K562 treated with DMSO at 1 percent for 4 hours (cell line): ENCODE data around the gene POLK. TPM values are rescaled to one million over a fixed set of nuclear protein-coding genes. Genes with fewer than 3 reads are reported as not detected.

Experiments used
- total RNA-seq: library from RNA; unstranded; fragments of 300-600 nt; gene quantifications from 2 replicates; pipeline ENCODE4 v1.2.3, GENCODE V29; 2022; ENCODE audit not compliant: insufficient read depth

Gene POLK
- 4.3 and 5.8 TPM in 2 replicates for total RNA-seq

GRCh38 chr5:75511435-75512382 lies at the start of gene POLK, which contains the start of gene CERT1:
Gene POLK, plus strand, starts transcription at chr5:75511891.
Gene CERT1, minus strand, starts transcription at chr5:75511629. Its CDS starts 422 bp downstream, at chr5:75511207.

GRCh38 chr5:75611311-75612225 lies 99.9 kb downstream of the POLK start, which contains the start of gene ANKDD1B:
Gene ANKDD1B, plus strand, starts transcription at chr5:75611453. Its CDS starts 182 bp downstream, at chr5:75611635.

Other genes with a start within 250 kb of the POLK start
- 19.9 and 26.1 TPM in 2 replicates for gene HMGCR, start 174.7 kb upstream of the POLK start, total RNA-seq
- 15.6 and 24.1 TPM in 2 replicates for gene CERT1, start 262 bp upstream of the POLK start, total RNA-seq
- gene ANKDD1B, start 99.6 kb downstream of the POLK start, total RNA-seq, result not detected in 2 replicates
- gene POC5, start 205.5 kb downstream of the POLK start, total RNA-seq, result 11.9 and 20.9 TPM in 2 replicates